Uterus (tissue), 4 donors: ENCODE results near the gene HDAC7. TPM values are rescaled to one million over a fixed set of nuclear protein-coding genes. Genes with fewer than 3 reads are reported as not detected.

ENCODE experiments used
- DNase-seq, 2 donors: peaks; one replicate each; pipeline ENCODE4 v3.0.0-alpha.2; 2019 to 2020
- H3K27ac ChIP-seq, 2 donors: fragments of 200-600 bp; sonication (generic); 1 replicate in 1 of 2; 2 replicates in 1 of 2; pipeline ENCODE4 v1.5.1; 2016 to 2018
- H3K27me3 ChIP-seq, 2 donors: fragments of 200-600 bp; sonication (generic); one replicate each; pipeline ENCODE4 v1.5.1; 2018 to 2019; ENCODE audit warnings: control low read depth in 1 of 2
- H3K36me3 ChIP-seq, 2 donors: fragments of 200-600 bp; sonication (generic); one replicate each; pipeline ENCODE4 v1.5.1; 2019; ENCODE audit warnings: control low read depth in 1 of 2
- H3K4me1 ChIP-seq, 2 donors: fragments of 200-600 bp; sonication (generic); one replicate each; pipeline ENCODE4 v1.5.1; 2018 to 2019; ENCODE audit warnings: control low read depth in 1 of 2
- H3K4me3 ChIP-seq, 2 donors: fragments of 200-600 bp; sonication (generic); 1 replicate in 1 of 2; 2 replicates in 1 of 2; pipeline ENCODE4 v1.5.1; 2018 to 2019; ENCODE audit warnings: mild to moderate bottlenecking in 1 of 2
- H3K9me3 ChIP-seq, 2 donors: fragments of 200-600 bp; sonication (generic); one replicate each; pipeline ENCODE4 v1.5.1; 2019; ENCODE audit warnings: control low read depth in 1 of 2
- POLR2A ChIP-seq, 2 donors: fragments of 450-650 bp; IDR thresholded peaks; one replicate each; pipeline ENCODE4 v1.6.1; 2016; ENCODE audit warnings: antibody characterized with exemption in 2 of 2, mild to moderate bottlenecking in 1 of 2, moderate library complexity in 1 of 2
- intact Hi-C: fragments of 100-400 bp; cut with DNase I; formaldehyde crosslinking; loops from one replicate; pipeline ENCODE4 v1.15.1; 2023; ENCODE audit warnings: low total_unique reads
- total RNA-seq, 4 donors: library from RNA; depleted of rRNA in 3 of 4; stranded (reverse); fragments of >200 nt in 3 of 4; gene quantifications; one replicate each; pipeline versions ENCODE4 v1.1.0 to v1.2.4, GENCODE V29; 2014 to 2023
- TF ChIP-seq, protein P1 (sequence below), 4 experiments: fragments of 200-600 bp in 2 of 4; fragments of 450-650 bp in 2 of 4; sonication (generic) in 2 of 4; IDR thresholded peaks; one replicate each; pipeline ENCODE4 v1.5.1; 2016 to 2019; ENCODE audit warnings: antibody characterized with exemption in 4 of 4, mild to moderate bottlenecking in 2 of 4, moderate library complexity in 1 of 4
- donor health status: DM: yes; HTN: yes; CAD: no.

Gene HDAC7
- total RNA-seq, 4 donors from 2014 or later: 33.0 to 191 (median 42.5) TPM

DNA sequence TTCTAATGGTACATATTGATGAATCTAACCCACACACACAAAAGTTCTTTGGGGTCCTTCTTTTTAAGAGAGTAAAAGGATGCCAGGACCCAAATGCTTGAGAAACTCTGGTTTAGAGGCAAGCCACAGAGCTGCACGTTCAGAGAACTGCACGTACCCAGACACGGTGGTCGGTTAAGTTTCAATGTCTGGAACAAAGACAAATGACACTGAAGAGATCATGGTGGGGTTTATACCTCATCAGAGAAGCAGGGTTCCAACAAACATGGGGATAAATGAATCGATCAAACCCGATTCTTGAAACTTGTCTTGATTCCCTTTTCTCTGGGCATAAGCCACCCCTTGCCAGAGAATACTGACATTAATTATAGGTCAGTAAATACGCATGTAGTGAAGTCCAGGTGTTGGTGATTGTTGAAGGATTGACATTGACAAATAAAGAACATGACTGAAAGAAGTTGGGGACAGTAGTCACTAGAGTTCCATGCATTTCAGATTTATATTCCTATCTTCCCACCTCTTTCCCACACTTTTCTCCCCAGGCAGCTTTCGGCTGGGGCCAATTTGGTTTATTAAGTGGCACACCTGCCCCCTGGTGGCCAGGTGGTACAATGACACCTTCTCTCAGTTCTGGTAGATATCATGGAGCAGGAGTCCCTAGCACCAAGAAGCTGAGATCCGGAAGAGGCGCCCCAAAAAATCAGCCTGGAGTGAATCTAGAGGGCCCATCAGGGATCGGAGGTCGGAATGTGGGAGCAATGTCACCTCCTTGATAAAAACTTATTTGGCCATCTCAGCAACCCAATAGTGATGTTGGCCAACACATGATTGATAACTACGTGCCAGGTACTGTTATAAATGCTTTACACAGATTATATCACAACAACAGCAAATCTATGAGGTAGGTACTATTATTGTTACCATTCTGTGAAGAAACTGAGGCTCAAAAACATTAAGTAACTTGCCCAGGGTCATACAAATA lies 17.8 kb upstream of the HDAC7 start:
- Histone ChIP-seq H3K27me3 (no peaks in the 10 kb centered on the region), H3K27ac (no peak overlapping the region), H3K4me1 (no peaks in the 10 kb centered on the region), H3K4me3 (no peak overlapping the region), H3K9me3 (no peaks in the 10 kb centered on the region), H3K36me3 (no peaks in the 10 kb centered on the region)
- peak; percentile 79 for DNase-seq
- intact Hi-C loops: loop anchor here (5.0 to 10.0 kb wide), 4 partner anchors 35 to 123 kb away; no protein-coding TSS in a partner anchor
- TF ChIP-seq POLR2A (IDR thresholded peaks at IDR 0.05): no peak
- TF ChIP-seq, protein P1, sequence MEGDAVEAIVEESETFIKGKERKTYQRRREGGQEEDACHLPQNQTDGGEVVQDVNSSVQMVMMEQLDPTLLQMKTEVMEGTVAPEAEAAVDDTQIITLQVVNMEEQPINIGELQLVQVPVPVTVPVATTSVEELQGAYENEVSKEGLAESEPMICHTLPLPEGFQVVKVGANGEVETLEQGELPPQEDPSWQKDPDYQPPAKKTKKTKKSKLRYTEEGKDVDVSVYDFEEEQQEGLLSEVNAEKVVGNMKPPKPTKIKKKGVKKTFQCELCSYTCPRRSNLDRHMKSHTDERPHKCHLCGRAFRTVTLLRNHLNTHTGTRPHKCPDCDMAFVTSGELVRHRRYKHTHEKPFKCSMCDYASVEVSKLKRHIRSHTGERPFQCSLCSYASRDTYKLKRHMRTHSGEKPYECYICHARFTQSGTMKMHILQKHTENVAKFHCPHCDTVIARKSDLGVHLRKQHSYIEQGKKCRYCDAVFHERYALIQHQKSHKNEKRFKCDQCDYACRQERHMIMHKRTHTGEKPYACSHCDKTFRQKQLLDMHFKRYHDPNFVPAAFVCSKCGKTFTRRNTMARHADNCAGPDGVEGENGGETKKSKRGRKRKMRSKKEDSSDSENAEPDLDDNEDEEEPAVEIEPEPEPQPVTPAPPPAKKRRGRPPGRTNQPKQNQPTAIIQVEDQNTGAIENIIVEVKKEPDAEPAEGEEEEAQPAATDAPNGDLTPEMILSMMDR (IDR thresholded peaks at IDR 0.05): peak; percentile 87 to 95 (median 91)

DNA sequence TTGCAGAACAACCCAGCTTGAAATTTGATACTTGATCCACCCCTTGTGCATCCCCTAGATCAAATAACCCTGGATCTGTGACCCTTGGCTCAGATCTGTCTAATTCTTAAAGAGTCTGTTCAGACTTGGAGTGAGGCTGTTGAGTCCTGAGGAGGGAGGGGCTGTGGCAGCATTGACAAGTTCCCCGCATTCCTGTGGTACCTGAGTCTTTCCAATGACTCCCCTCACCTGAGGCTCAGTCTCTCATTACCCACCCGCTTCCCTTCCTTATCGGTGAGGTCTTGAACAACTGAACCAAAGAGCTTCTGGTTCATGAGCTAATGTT lies 16.1 kb upstream of the HDAC7 start:
- DNase-seq: no peak
- Histone ChIP-seq H3K9me3 (no peaks in the 10 kb centered on the region), H3K36me3 (no peaks in the 10 kb centered on the region), H3K4me1 (no peaks in the 10 kb centered on the region), H3K4me3 (no peak overlapping the region), H3K27ac (no peak overlapping the region), H3K27me3 (no peaks in the 10 kb centered on the region)
- intact Hi-C loops: loop anchor here (5.0 to 10.0 kb wide), 4 partner anchors 33 to 121 kb away; no protein-coding TSS in a partner anchor
- TF ChIP-seq POLR2A (IDR thresholded peaks at IDR 0.05): no peak
- TF ChIP-seq, protein P1 (IDR thresholded peaks at IDR 0.05): no peak

DNA sequence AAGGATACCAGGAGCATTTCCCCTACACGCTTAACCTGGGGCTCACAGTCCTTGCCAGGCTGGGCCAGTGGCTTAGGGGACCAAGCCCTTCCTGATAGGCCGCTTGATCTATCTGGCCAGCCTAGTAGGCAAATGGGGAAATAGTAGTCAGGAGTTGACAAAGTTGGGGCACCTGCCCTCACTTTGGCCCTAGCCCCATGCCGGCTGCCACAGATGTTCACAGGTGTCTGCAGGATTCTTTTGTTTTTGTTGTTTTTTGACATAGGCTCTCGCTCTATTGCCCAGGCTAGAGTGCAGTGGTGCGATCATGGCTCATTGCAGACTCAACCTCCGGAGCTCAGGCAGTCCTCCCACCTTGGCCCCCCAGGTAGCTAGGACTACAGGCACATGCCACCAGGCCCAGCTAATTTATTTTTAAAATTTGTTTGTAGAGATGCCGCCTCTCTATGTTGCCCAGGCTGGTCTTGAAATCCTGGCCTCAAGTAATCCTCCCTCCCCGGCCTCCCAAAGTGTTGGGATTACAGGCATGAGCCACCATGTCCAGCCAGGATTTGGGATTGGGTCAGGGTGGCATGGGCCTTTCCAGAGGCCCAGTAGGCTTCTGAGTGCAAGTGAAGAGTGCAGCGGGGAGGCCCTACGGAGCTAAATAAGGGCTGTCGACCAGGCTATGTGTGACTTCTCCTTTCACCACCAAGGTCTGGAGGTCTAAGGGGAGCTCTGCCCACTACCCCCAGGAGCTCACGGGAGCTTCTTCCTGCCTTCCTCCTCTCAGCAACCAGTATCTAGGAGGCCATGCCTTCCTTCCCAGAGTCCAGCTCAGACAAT lies 15.5 kb upstream of the HDAC7 start:
- Histone ChIP-seq H3K27ac (no peak overlapping the region), H3K27me3 (no peaks in the 10 kb centered on the region), H3K4me1 (no peaks in the 10 kb centered on the region), H3K36me3 (no peaks in the 10 kb centered on the region), H3K9me3 (no peaks in the 10 kb centered on the region), H3K4me3 (no peak overlapping the region)
- intact Hi-C loops: loop anchor here (5.0 to 10.0 kb wide), 4 partner anchors 33 to 120 kb away; no protein-coding TSS in a partner anchor
- DNase-seq: no peak
- no peak for TF ChIP-seq POLR2A (IDR thresholded peaks at IDR 0.05)
- TF ChIP-seq, protein P1 (IDR thresholded peaks at IDR 0.05): no peak

DNA sequence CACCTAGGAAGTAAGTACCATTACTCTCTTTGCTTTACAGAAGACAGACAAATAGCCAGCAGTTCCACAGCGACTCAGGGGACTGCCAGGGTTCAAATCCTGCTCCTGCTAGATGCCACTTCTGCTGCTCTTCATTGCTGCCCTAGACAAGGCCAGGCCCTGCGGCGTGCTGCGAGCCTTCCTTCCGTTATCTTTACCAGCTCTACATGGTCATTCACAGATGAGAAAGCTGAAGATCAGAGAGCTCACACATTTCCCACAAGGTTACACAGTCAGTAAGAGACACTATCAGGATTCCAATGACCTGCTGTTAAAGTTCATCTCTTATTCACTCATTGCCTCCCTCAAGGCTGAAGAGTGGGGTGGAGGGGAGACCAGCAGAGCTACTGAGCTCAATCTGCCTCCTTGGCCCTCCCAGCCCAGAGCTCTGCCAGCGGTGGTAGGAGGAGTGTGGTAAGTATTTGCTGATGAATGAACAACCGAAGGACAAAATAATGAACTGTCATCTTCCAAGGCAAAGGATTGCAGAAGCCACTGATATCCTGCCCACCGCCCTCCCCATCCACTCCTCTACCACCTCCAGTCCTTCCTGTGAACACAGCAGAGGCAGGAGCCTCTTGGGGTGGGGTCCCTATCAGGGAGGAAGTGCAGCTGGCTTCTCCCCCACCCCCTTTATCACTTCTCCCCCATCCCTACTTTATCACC lies 14.6 kb upstream of the HDAC7 start:
- peaks cover 0 to 3% of the 10 kb centered on the region in 2 donors for H3K4me1 ChIP-seq
- no peak overlapping the region for H3K4me3 ChIP-seq
- no peaks in the 10 kb centered on the region for H3K9me3 ChIP-seq
- TF ChIP-seq, protein P1 (IDR thresholded peaks at IDR 0.05): no peak
- TF ChIP-seq POLR2A (IDR thresholded peaks at IDR 0.05): no peak
- no peak for DNase-seq
- H3K27me3 ChIP-seq: no peaks in the 10 kb centered on the region
- intact Hi-C loops: loop anchor here (10.0 kb wide), 3 partner anchors 50 to 120 kb away; no protein-coding TSS in a partner anchor
- no peak overlapping the region for H3K27ac ChIP-seq
- no peaks in the 10 kb centered on the region for H3K36me3 ChIP-seq
